H1 (cell line): Measurements from ENCODE around the gene ADAMTSL2. TPM values are rescaled to one million over a fixed set of nuclear protein-coding genes. Genes with fewer than 3 reads are reported as not detected.

Experiments used
- CBX5 ChIP-seq: fragments of 300-800, 300-1000 bp; sonication (generic); IDR thresholded peaks from 2 replicates; pipeline ENCODE4 v1.7.1; 2016; ENCODE audit warnings: antibody characterized with exemption, low read length, low read depth
- HDAC2 ChIP-seq, 2 experiments: fragments of 300-600 bp in 1 of 2; sonication (generic) in 1 of 2; IDR thresholded peaks; 2 replicates each; pipeline ENCODE4 v1.6.1; 2011 to 2012; ENCODE audit warnings: low read depth in 2 of 2, low read length in 2 of 2, mild to moderate bottlenecking in 2 of 2, moderate library complexity in 2 of 2, borderline replicate concordance in 1 of 2, inconsistent platforms in 1 of 2
- PHF8 ChIP-seq: fragments of 200-600 bp; sonication (generic); conservative IDR thresholded peaks from 2 replicates; pipeline ENCODE4 v1.7.1; 2012; ENCODE audit warnings: low read depth, mild to moderate bottlenecking, inconsistent platforms, low read length, moderate library complexity
- SIN3A ChIP-seq, 2 experiments: IDR thresholded peaks in 1 of 2; conservative IDR thresholded peaks in 1 of 2; 2 replicates each; pipeline ENCODE4 v1.6.1; 2011 to 2012; ENCODE audit warnings: low read length in 2 of 2, improper control_type of control experiment in 1 of 2, low read depth in 1 of 2, mild to moderate bottlenecking in 1 of 2
- YY1 ChIP-seq: IDR thresholded peaks from 2 replicates; pipeline ENCODE4 v1.6.1; 2011; ENCODE audit warnings: low read depth, mild to moderate bottlenecking, low read length
- ZNF274 ChIP-seq: IDR thresholded peaks from 2 replicates; pipeline ENCODE4 v1.7.0; 2012; ENCODE audit warnings: low read length, borderline replicate concordance; ENCODE audit errors: extremely low read depth
- polyA plus RNA-seq, 7 experiments: library from polyadenylated mRNA; depleted of rRNA in 3 of 7; stranded (reverse) in 5 of 7; unstranded in 2 of 7; fragments of >200 nt in 5 of 7; fragments of 200-250 nt in 2 of 7; gene quantifications; 1 replicate in 5 of 7; 2 replicates in 1 of 7; 4 replicates in 1 of 7; pipeline versions ENCODE4 v1.2.1 to v1.2.3, GENCODE V29; 2011 to 2013; ENCODE audit warnings: missing spikeins in 2 of 7, mixed read lengths in 2 of 7
- total RNA-seq: library from RNA; stranded (reverse); fragmentation: NEBNext Ultra II Directional; extraction: Animal tissue kit (Norgen Biotek cat#: 25700); gene quantifications from 2 replicates; pipeline ENCODE4 v1.2.1, GENCODE V29; 2021
- TF ChIP-seq, protein P1 (sequence below): fragments of 300-600 bp; sonication (generic); IDR thresholded peaks from 2 replicates; pipeline ENCODE4 v1.7.1; 2012; ENCODE audit warnings: low read length, moderate library complexity, mild to moderate bottlenecking, inconsistent platforms; ENCODE audit not compliant: insufficient replicate concordance
- TF ChIP-seq, protein P2 (sequence below): IDR thresholded peaks from 2 replicates; pipeline ENCODE4 v1.6.1; 2012; ENCODE audit warnings: low read length, inconsistent platforms

ADAMTSL2 gene
- total and polyA plus RNA-seq, 2 of the 8 experiments (the other 6 are each of a cell fraction or from before 2014, with no cell fraction given), result 0.74 to 0.76 TPM

DNA sequence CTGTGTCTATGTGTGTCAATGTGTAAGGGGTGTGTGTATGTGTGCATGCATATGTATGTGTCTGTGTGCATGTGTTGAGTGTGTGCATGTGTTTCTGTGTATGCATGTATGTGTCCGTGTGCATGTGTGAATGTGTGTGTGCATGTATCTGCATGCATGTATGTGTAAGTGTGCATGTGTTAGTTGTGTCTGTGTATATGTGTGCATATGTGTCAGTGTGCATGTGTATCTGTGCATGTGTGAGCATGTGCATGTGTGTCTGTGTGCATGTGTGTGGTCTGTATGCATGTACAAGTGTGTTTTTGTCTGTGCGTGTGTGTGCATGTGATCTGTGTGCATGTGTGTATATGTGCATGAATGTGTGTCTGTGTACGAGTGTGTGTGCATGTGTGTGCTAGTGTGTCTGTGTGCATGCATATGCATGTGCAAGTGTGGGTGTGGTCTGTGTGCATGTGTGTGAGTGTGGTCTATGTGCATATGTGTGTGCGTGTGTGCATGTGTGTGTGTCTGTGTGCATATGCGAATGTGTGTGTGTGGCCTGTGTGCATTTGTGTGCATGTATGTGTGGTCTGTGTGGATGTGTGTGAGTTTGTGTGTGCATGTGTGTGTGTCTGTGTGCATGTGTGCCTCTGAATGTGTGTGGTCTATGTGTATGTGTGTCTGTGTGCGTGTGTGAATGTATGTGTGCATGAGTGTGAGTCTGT is 65.1 kb downstream of the ADAMTSL2 start (continued):
- TF ChIP-seq, protein P1, sequence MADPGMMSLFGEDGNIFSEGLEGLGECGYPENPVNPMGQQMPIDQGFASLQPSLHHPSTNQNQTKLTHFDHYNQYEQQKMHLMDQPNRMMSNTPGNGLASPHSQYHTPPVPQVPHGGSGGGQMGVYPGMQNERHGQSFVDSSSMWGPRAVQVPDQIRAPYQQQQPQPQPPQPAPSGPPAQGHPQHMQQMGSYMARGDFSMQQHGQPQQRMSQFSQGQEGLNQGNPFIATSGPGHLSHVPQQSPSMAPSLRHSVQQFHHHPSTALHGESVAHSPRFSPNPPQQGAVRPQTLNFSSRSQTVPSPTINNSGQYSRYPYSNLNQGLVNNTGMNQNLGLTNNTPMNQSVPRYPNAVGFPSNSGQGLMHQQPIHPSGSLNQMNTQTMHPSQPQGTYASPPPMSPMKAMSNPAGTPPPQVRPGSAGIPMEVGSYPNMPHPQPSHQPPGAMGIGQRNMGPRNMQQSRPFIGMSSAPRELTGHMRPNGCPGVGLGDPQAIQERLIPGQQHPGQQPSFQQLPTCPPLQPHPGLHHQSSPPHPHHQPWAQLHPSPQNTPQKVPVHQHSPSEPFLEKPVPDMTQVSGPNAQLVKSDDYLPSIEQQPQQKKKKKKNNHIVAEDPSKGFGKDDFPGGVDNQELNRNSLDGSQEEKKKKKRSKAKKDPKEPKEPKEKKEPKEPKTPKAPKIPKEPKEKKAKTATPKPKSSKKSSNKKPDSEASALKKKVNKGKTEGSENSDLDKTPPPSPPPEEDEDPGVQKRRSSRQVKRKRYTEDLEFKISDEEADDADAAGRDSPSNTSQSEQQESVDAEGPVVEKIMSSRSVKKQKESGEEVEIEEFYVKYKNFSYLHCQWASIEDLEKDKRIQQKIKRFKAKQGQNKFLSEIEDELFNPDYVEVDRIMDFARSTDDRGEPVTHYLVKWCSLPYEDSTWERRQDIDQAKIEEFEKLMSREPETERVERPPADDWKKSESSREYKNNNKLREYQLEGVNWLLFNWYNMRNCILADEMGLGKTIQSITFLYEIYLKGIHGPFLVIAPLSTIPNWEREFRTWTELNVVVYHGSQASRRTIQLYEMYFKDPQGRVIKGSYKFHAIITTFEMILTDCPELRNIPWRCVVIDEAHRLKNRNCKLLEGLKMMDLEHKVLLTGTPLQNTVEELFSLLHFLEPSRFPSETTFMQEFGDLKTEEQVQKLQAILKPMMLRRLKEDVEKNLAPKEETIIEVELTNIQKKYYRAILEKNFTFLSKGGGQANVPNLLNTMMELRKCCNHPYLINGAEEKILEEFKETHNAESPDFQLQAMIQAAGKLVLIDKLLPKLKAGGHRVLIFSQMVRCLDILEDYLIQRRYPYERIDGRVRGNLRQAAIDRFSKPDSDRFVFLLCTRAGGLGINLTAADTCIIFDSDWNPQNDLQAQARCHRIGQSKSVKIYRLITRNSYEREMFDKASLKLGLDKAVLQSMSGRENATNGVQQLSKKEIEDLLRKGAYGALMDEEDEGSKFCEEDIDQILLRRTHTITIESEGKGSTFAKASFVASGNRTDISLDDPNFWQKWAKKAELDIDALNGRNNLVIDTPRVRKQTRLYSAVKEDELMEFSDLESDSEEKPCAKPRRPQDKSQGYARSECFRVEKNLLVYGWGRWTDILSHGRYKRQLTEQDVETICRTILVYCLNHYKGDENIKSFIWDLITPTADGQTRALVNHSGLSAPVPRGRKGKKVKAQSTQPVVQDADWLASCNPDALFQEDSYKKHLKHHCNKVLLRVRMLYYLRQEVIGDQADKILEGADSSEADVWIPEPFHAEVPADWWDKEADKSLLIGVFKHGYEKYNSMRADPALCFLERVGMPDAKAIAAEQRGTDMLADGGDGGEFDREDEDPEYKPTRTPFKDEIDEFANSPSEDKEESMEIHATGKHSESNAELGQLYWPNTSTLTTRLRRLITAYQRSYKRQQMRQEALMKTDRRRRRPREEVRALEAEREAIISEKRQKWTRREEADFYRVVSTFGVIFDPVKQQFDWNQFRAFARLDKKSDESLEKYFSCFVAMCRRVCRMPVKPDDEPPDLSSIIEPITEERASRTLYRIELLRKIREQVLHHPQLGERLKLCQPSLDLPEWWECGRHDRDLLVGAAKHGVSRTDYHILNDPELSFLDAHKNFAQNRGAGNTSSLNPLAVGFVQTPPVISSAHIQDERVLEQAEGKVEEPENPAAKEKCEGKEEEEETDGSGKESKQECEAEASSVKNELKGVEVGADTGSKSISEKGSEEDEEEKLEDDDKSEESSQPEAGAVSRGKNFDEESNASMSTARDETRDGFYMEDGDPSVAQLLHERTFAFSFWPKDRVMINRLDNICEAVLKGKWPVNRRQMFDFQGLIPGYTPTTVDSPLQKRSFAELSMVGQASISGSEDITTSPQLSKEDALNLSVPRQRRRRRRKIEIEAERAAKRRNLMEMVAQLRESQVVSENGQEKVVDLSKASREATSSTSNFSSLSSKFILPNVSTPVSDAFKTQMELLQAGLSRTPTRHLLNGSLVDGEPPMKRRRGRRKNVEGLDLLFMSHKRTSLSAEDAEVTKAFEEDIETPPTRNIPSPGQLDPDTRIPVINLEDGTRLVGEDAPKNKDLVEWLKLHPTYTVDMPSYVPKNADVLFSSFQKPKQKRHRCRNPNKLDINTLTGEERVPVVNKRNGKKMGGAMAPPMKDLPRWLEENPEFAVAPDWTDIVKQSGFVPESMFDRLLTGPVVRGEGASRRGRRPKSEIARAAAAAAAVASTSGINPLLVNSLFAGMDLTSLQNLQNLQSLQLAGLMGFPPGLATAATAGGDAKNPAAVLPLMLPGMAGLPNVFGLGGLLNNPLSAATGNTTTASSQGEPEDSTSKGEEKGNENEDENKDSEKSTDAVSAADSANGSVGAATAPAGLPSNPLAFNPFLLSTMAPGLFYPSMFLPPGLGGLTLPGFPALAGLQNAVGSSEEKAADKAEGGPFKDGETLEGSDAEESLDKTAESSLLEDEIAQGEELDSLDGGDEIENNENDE, result no peak
- no peak for TF ChIP-seq HDAC2 (IDR thresholded peaks at IDR 0.05; ENCODE audit: borderline replicate concordance in 1 of 2, low read depth in 2 of 2, low read length in 2 of 2)
- TF ChIP-seq SIN3A (conservative IDR thresholded peaks at IDR 0.05 in 1 of 2, IDR thresholded peaks at IDR 0.05 in 1 of 2; ENCODE audit: low read depth in 1 of 2, low read length in 2 of 2), result no peak
- no peak for TF ChIP-seq CBX5
- no peak for TF ChIP-seq ZNF274
- TF ChIP-seq PHF8, result no peak
- TF ChIP-seq YY1, result no peak
- TF ChIP-seq, protein P2, sequence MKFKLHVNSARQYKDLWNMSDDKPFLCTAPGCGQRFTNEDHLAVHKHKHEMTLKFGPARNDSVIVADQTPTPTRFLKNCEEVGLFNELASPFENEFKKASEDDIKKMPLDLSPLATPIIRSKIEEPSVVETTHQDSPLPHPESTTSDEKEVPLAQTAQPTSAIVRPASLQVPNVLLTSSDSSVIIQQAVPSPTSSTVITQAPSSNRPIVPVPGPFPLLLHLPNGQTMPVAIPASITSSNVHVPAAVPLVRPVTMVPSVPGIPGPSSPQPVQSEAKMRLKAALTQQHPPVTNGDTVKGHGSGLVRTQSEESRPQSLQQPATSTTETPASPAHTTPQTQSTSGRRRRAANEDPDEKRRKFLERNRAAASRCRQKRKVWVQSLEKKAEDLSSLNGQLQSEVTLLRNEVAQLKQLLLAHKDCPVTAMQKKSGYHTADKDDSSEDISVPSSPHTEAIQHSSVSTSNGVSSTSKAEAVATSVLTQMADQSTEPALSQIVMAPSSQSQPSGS, result no peak
